ENCODE results near the gene OR5AN1. TPM values are rescaled to one million over a fixed set of nuclear protein-coding genes. Genes with fewer than 3 reads are reported as not detected.

The OR5AN1 gene
- total RNA-seq, 1 donor from 2014 or later: not detected

DNA sequence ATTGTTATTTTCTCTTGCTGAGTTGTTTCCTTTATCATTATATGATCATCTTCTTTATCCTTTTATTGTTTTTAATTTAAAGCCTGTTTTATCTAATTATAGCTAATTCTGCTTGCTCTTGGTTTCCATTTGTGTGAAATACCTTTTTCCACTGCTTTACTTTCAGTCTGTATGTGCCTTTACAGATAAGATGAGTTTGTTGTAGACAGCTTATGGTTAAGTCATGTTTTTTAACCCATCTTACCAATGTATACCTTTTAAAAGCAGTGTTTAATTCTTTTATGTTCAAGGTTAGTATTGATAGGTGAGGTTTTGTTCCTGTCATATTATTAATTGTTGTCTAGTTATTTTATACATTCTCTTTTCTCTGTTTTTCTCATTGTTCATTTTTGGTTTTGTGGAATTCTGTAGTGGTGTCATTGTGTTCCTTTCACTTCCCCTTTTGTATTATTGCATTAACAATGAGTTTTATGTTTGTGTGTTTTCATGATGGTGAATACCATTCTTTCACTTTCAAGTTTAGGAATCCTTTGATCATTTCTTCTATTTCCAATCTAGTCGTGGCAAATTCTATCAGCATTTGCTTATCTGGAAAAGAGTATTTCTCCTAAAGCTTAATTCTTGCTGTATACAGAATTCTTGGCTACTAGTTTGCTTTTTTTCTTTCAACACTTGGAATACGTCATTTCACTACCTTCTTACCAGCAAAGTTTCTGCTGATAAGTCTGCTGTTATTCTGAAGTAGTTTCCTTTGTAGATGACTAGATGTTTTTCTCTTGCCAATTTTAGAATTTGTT lies 21.8 kb downstream of the OR5AN1 start:
- H3K27ac ChIP-seq (replicated peaks): no peak overlapping the region

DNA sequence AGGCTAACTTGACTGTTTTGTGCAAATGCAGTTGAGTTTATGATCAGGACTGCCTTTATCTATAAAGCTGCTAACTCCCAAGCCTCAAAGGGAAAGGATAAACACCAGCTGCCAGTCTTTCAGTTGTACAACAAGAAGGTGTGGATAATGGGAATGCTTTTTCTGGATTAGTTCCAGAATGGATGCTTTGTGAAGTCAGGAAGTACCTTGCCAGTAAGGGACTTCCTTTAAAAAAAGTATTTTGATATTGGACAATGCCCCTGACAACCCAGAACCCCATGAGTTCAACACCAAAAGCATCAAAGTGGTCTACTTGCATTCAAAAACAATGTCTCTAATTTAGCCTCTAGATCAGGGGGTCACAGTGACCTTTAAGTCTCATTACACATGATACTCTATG lies 35.5 kb downstream of the OR5AN1 start:
- H3K4me1 ChIP-seq: no peaks in the 10 kb centered on the region
- DNase-seq: no peak
- intact Hi-C loops (cut with micrococcal nuclease): no loop called here
- TF ChIP-seq, protein P1, sequence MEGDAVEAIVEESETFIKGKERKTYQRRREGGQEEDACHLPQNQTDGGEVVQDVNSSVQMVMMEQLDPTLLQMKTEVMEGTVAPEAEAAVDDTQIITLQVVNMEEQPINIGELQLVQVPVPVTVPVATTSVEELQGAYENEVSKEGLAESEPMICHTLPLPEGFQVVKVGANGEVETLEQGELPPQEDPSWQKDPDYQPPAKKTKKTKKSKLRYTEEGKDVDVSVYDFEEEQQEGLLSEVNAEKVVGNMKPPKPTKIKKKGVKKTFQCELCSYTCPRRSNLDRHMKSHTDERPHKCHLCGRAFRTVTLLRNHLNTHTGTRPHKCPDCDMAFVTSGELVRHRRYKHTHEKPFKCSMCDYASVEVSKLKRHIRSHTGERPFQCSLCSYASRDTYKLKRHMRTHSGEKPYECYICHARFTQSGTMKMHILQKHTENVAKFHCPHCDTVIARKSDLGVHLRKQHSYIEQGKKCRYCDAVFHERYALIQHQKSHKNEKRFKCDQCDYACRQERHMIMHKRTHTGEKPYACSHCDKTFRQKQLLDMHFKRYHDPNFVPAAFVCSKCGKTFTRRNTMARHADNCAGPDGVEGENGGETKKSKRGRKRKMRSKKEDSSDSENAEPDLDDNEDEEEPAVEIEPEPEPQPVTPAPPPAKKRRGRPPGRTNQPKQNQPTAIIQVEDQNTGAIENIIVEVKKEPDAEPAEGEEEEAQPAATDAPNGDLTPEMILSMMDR (IDR thresholded peaks at IDR 0.05; ENCODE audit: borderline replicate concordance): no peak
- H3K9me3 ChIP-seq (replicated peaks): peaks cover 3% of the 10 kb centered on the region
- no peak overlapping the region for H3K27ac ChIP-seq (replicated peaks)
- no peak overlapping the region for H3K4me3 ChIP-seq
- no peaks in the 10 kb centered on the region for H3K27me3 ChIP-seq (ENCODE audit: low read depth)
- H3K36me3 ChIP-seq: no peaks in the 10 kb centered on the region

More for the DNA sequence above, 21.8 kb downstream of the OR5AN1 start:
- no peak for DNase-seq
- intact Hi-C loops (cut with micrococcal nuclease): no loop called here
- Histone ChIP-seq H3K4me1 (no peaks in the 10 kb centered on the region), H3K4me3 (no peak overlapping the region), H3K9me3 (replicated peaks) (peaks cover 34% of the 10 kb centered on the region), H3K27me3 (ENCODE audit: low read depth) (no peaks in the 10 kb centered on the region), H3K36me3 (no peaks in the 10 kb centered on the region)
- TF ChIP-seq, protein P1 (IDR thresholded peaks at IDR 0.05; ENCODE audit: borderline replicate concordance): no peak

DNA sequence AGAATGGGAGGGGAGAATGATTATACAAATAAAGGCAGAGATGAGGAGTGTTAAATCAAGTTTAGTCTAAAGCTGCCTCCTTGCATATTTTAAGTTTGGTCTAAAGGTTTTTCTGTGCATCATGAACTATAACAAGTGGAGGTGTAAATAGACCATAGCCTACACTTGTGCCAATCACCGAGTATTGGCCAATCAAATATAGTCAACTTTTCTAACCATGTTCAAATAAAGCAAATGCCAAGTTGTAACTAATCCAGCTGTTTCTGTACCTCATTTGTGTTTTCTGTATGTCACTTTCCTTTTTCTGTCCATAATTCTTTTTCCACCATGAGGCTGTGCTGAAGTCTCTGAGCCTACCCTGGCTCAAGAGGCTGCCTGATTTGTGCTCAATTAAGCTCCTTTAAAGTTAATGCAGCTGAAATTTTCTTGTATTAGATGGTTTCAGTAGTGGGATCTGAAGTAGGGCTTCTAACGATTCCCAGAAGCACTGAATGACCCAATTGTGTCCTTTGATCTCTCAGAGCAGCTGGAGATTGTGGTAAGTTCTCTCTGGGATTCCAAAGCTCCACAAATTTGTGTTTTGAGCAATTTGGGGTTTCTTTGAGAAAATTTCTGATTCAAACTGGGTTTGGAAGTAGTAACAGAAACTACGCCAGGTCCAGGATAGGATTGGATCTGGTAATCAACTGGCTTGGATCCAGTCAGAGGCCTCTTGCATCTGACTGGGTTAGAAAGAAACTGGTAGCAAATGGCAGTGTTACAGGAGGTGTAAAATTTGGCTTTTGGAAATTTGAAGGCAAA lies 42.0 kb downstream of the OR5AN1 start:
- Histone ChIP-seq H3K4me3 (no peak overlapping the region), H3K36me3 (no peaks in the 10 kb centered on the region), H3K27ac (replicated peaks) (no peak overlapping the region), H3K4me1 (no peaks in the 10 kb centered on the region), H3K27me3 (ENCODE audit: low read depth) (no peaks in the 10 kb centered on the region), H3K9me3 (replicated peaks) (peaks cover 15% of the 10 kb centered on the region)
- TF ChIP-seq, protein P1 (IDR thresholded peaks at IDR 0.05; ENCODE audit: borderline replicate concordance): no peak
- intact Hi-C loops (cut with micrococcal nuclease): no loop called here
- DNase-seq: no peak

DNA sequence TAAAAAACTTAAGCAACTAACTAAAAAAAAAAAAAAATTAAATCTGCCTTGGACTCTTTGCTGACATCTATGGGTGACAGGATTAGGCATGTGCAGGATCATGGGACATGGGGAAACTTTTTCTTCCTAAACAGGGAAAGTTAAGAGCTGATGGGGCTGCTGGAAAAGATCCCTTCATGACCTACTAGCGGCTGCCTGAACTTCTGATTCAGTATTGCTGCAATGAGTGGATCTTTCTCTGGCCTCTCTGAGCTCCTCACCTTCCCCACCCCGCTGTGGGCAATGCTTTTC lies 42.5 kb downstream of the OR5AN1 start:
- Histone ChIP-seq H3K4me1 (no peaks in the 10 kb centered on the region), H3K4me3 (no peak overlapping the region), H3K9me3 (replicated peaks) (peaks cover 15% of the 10 kb centered on the region), H3K27me3 (ENCODE audit: low read depth) (no peaks in the 10 kb centered on the region), H3K36me3 (no peaks in the 10 kb centered on the region), H3K27ac (replicated peaks) (no peak overlapping the region)
- intact Hi-C loops (cut with micrococcal nuclease): no loop called here
- DNase-seq: no peak
- TF ChIP-seq, protein P1 (IDR thresholded peaks at IDR 0.05; ENCODE audit: borderline replicate concordance): no peak

DNA sequence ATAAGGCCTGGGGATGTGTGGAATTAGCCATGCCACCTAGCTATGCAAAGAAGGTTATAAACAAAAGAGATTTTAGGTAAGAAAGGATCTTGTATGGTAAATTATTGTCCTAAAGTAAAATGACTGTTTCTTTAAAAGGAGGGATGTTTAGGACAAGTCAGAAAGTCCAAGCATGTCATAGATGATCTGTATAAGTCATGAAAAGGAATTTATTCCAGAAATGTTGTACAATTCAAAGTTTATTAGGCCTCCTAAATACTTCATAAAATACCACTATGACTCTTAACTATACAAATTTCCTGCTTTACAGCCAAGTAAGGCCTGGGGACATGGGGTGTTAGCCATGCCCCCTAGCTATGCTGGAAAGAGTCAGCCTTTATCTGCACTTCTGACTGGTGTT lies 44.9 kb downstream of the OR5AN1 start:
- no peak overlapping the region for H3K4me3 ChIP-seq
- TF ChIP-seq, protein P1 (IDR thresholded peaks at IDR 0.05; ENCODE audit: borderline replicate concordance): no peak
- H3K27me3 ChIP-seq (ENCODE audit: low read depth): no peaks in the 10 kb centered on the region
- DNase-seq: no peak
- peaks cover 19% of the 10 kb centered on the region for H3K9me3 ChIP-seq (replicated peaks)
- H3K4me1 ChIP-seq: no peaks in the 10 kb centered on the region
- H3K27ac ChIP-seq (replicated peaks): no peak overlapping the region
- intact Hi-C loops (cut with micrococcal nuclease): no loop called here
- no peaks in the 10 kb centered on the region for H3K36me3 ChIP-seq

All from left ventricle myocardium inferior (tissue), 1 donor.